Esophagus squamous epithelium (tissue), 4 donors: ENCODE measurements around the gene ZCCHC7.

Source experiments
- CTCF ChIP-seq, 6 experiments: fragments of 450-650 bp in 4 of 6; fragments of 200-600 bp in 2 of 6; sonication (generic) in 2 of 6; IDR thresholded peaks; one replicate each; pipeline ENCODE4 v1.5.1; 2016 to 2019; ENCODE audit warnings: antibody characterized with exemption in 6 of 6, mild to moderate bottlenecking in 4 of 6, moderate library complexity in 4 of 6
- POLR2A ChIP-seq, 4 donors: fragments of 450-650 bp; IDR thresholded peaks; one replicate each; pipeline ENCODE4 v1.6.1; 2017; ENCODE audit warnings: antibody characterized with exemption in 4 of 4, mild to moderate bottlenecking in 4 of 4, moderate library complexity in 3 of 4

GRCh38 chr9:37385286-37385685 lies 264.9 kb downstream of the ZCCHC7 start:
- TF ChIP-seq POLR2A (IDR thresholded peaks at IDR 0.05) (no peak), CTCF (IDR thresholded peaks at IDR 0.05) (no peak)
